HG02981 (cell line): ENCODE results near the gene PGAM4.
"Not testable (repeated sequence)": the region's sequence is repeated elsewhere in the genome, so short reads cannot be mapped to it uniquely, and the experiment has no call there.

Experiments used
- ATAC-seq: cut with Tn5 transposase; IDR thresholded peaks from one replicate; pipeline ENCODE4 v1.9.1; 2021; ENCODE audit warnings: mild to moderate bottlenecking, moderate library complexity; ENCODE audit not compliant: unreplicated experiment

The PGAM4 gene

DNA sequence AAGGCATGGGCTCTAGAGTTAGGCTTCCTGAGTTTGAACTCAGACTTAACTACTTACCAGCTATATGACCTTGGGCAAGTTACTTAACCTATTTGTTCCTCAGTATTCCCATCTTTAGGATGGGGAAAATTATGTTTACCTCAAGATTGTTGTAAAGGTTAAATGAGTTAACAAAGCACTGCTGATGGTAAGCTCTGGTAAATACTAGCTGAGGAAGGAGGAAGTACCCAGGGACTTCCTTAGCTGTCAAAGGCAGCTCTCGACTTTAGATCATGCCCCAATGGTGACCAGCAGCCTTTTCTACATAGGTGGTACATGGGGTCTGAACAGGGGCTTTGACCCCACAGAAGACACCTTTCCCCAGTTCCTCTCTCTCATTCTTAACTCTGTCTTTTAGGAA lies 38.9 kb downstream of the PGAM4 start:
- ATAC-seq = no peak

DNA sequence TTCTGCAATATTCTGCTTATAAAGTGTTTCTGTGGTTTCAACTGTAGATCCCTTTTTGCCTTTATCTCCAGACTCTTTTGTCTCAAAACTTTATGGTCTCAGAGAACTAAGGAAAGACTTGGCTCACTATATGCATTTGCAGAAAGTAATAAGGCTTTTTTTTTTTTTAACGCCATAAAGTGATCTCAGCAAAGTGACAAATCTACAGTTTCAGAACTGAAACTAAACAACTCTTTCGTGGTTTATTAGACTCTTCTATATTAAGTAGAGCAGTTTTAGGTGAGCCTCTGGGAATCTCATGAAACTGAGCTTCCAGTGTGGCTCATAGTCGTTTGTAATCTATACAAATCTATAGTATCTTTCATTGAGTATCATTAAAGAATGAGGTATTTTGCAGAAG lies 43.7 kb downstream of the PGAM4 start:
- no peak for ATAC-seq

DNA sequence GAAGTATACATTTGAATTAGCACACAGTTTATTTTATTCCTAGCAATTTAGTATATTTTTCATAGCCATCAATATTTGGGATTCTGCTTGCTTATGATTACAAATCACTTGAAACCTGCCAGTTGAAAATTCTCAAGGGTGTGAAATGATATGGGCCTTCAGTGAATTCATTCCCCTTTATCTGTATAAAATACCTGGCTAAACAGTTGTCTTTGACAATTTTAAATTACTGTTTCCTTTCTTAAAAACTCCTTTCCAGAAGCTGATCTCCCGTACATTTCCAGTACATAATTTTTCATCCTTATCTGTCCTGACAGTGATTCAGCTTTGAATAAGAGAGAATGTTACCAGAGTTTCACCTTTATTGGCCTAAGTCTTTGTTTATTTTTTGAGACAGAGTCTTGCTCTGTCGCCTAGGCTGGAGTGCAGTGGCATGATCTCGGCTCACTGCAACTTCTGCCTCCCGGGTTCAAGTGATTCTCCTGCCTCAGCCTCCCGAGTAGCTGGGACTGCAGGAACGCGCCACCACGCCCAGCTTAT lies 45.0 kb downstream of the PGAM4 start:
- no peak for ATAC-seq

DNA sequence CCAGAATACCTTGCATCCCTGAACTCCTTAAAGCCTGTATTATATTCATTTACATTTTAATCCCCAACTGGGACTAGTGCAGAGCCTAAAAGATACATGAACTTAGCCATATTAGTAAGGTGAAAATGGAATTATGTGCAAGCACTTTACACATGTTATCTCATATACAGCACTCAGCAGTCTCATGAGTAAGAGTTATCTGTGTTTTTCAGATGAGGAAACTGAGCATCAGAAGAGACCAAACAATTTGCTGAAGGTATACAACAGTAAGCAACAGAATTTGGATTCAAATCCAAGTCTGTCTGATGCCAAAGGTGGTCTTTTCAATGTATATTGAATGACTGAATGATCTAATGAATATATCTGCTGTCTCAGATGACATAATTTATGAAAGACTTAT lies 46.7 kb downstream of the PGAM4 start:
- no peak for ATAC-seq

DNA sequence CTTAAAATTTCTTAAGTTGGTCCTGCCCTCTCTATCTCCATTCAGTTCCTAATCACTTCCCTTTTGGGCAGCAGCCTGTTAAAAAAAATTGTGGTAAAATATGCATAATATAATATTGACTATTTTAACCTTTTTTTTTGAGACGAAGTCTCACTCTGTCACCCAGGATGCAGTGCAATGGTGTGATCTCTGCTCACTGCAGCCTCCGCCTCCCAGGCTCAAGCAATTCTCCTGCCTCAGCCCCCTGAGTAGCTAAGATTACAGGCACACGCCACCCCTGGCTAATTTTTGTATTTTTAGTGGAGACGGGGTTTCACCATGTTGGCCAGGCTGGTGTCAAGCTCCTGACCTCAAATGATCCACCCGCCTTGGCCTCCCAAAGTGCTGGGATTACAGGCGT lies 50.1 kb downstream of the PGAM4 start:
- not testable (repeated sequence) for ATAC-seq

DNA sequence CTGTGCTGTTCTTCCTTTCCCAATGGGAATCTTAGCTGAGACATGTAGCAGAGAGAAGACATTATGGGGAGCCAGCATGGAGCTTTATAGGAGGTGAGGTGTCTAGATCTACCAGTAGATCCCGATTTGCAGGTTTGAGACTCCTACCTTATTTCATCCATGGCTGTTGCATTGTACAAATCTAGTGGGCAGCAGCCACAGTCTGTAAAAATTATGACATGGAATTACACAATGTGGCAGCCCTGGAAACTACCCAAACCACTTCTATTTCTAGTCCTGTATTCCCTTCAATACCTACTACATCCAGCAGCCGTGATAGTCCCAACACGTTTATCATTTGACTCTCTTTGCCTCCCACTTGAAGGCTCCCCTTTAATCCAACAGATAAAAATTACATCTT lies 50.9 kb downstream of the PGAM4 start:
- no peak for ATAC-seq
